ENCODE results near the gene STX4.

- TF ChIP-seq CTCF (IDR thresholded peaks at IDR 0.05) (peak; percentile 86 to 98 (median 94)), POLR2AphosphoS5 (IDR thresholded peaks at IDR 0.05) (peak; percentile 70)
Observed at GRCh38 chr16:30984669-30985400, 48.5 kb upstream of the STX4 start, which contains the start of gene HSD3B7.

Measured in prostate gland (tissue), 2 donors.